Neuron (in vitro differentiated cells): ENCODE results near the gene ZNF688.

ENCODE experiments used
- H2AFZ ChIP-seq: one replicate; pipeline ENCODE4 v1.6.1; 2013; ENCODE audit warnings: low read depth, mild to moderate bottlenecking, inconsistent platforms, low read length, moderate library complexity
- H3K27me3 ChIP-seq: one replicate; pipeline ENCODE4 v1.6.1; 2013; ENCODE audit warnings: low read length; ENCODE audit not compliant: insufficient read depth
- H3K36me3 ChIP-seq: one replicate; pipeline ENCODE4 v1.6.1; 2013; ENCODE audit warnings: low read length; ENCODE audit not compliant: insufficient read depth
- H3K4me1 ChIP-seq: one replicate; pipeline ENCODE4 v1.6.1; 2013; ENCODE audit warnings: low read length; ENCODE audit not compliant: insufficient read depth
- H3K4me3 ChIP-seq: 2 replicates; pipeline ENCODE4 v1.5.1; 2013; ENCODE audit warnings: mild to moderate bottlenecking, low read length, moderate library complexity
- H3K9me3 ChIP-seq: one replicate; pipeline ENCODE4 v1.6.1; 2013; ENCODE audit warnings: low read length

Gene ZNF688

GRCh38 chr16:30521873-30522641, 49.5 kb downstream of the ZNF688 start:
- Histone ChIP-seq H3K9me3 (no peaks in the 10 kb centered on the region), H3K4me1 (peaks cover 5% of the 10 kb centered on the region), H3K4me3 (no peak overlapping the region), H3K27me3 (no peaks in the 10 kb centered on the region), H2AFZ (no peak overlapping the region), H3K36me3 (peaks cover 8% of the 10 kb centered on the region)

- no peak overlapping the region for H2AFZ ChIP-seq
- H3K4me3 ChIP-seq: no peak overlapping the region
- H3K4me1 ChIP-seq: peaks cover 5% of the 10 kb centered on the region
- H3K27me3 ChIP-seq: no peaks in the 10 kb centered on the region
- H3K9me3 ChIP-seq: no peaks in the 10 kb centered on the region
- peaks cover 8% of the 10 kb centered on the region for H3K36me3 ChIP-seq
Observed at GRCh38 chr16:30521476-30521872, 50.0 kb downstream of the ZNF688 start.
